Psoas muscle (tissue), 8 donors: Measurements from ENCODE around the gene RB1. TPM values are rescaled to one million over a fixed set of nuclear protein-coding genes. Genes with fewer than 3 reads are reported as not detected.
A peak's percentile ranks its signal among the peaks of the same experiment; 100 is the strongest.
"Not testable (repeated sequence)": the region's sequence is repeated elsewhere in the genome, so short reads cannot be mapped to it uniquely, and the experiment has no call there.

Experiments used
- ATAC-seq, 4 donors: fragments of 200-7000 bp; cut with Tn5 transposase; one replicate each; pipeline ENCODE4 v1.9.1; 2020; ENCODE audit warnings: moderate library complexity in 3 of 4, mild to moderate bottlenecking in 2 of 4
- DNase-seq, 2 donors: peaks; one replicate each; pipeline ENCODE4 v3.0.0-alpha.2; 2020
- H3K27ac ChIP-seq: fragments of 200-600 bp; one replicate; pipeline ENCODE4 v1.8.0; 2022
- H3K27me3 ChIP-seq, 3 donors: fragments of 200-600 bp in 1 of 3; one replicate each; pipeline versions ENCODE4 v1.6.1 to v1.8.0; 2013 to 2022; ENCODE audit warnings: low read length in 2 of 3, mild to moderate bottlenecking in 2 of 3, moderate library complexity in 1 of 3; ENCODE audit not compliant: insufficient read depth in 3 of 3
- H3K36me3 ChIP-seq, 2 donors: fragments of 200-600 bp in 1 of 2; one replicate each; pipeline versions ENCODE4 v1.6.1 to v1.8.0; 2013 to 2022; ENCODE audit warnings: low read depth in 1 of 2, mild to moderate bottlenecking in 1 of 2, moderate library complexity in 1 of 2; ENCODE audit not compliant: insufficient read depth in 1 of 2
- H3K4me1 ChIP-seq: fragments of 200-600 bp; one replicate; pipeline ENCODE4 v1.8.0; 2022
- H3K4me3 ChIP-seq: fragments of 200-600 bp; one replicate; pipeline ENCODE4 v1.8.0; 2022; ENCODE audit warnings: mild to moderate bottlenecking
- H3K9me3 ChIP-seq: fragments of 200-600 bp; one replicate; pipeline ENCODE4 v1.8.0; 2022
- CTCF ChIP-seq: fragments of 200-600 bp; IDR thresholded peaks from one replicate; pipeline ENCODE4 v1.8.0; 2022; ENCODE audit warnings: antibody characterized with exemption
- WGBS, 3 donors: extraction: QIAGEN DNeasy Blood & Tissue Kit; methylation state at CpG; one replicate each; pipeline versions ENCODE4 v1.1.6 to v1.1.7; 2013; 5-methylcytosine and 5-hydroxymethylcytosine counted together
- intact Hi-C, 2 donors: fragments of 100-400 bp; cut with DNase I; formaldehyde crosslinking; loops; one replicate each; pipeline versions ENCODE4 v1.11.0 to v1.14.2; 2022
- polyA plus RNA-seq, 3 donors: library from polyadenylated mRNA; stranded (reverse); fragments of 200-250 nt; gene quantifications; one replicate each; pipeline ENCODE4 v1.2.3, GENCODE V29; 2013
- total RNA-seq, 4 donors: library from RNA; stranded (reverse); fragmentation: NEBNext Ultra II Directional in 2 of 4; extraction: Animal tissue kit (Norgen Biotek cat#: 25700) in 2 of 4; gene quantifications; one replicate each; pipeline versions ENCODE4 v1.2.1 to v1.2.4, GENCODE V29; 2021 to 2023
- donor health status: healthy with polysubstance abuse.
- donor health status: DM: no; HTN: no; CAD: no; lungs with moderate emphysema.
- donor health status: Bipolar disorder and iron deficiency.
- donor health status: healthy.
- donor health status: DM: yes; HTN: yes; CAD: no.
- donor health status: DM: no; HTN: no; CAD: no.
- donor health status: DM: no; HTN: no; CAD: no.
- donor health status: DM: yes; HTN: yes; CAD: no.

The RB1 gene
- total and polyA plus RNA-seq, 7 donors = 16.6 to 35.6 (median 28.0) TPM

- peak in 1 of 2 donors; percentile 28 for DNase-seq
- Histone ChIP-seq H3K27ac (peak within 1 kb of the TSS; percentile 56), H3K4me3 (peak within 1 kb of the TSS; percentile 60), H3K9me3 (no peaks in the 10 kb centered on the region), H3K27me3 (no peaks in the 10 kb centered on the region), H3K36me3 (no peaks in the 10 kb centered on the region), H3K4me1 (no peaks in the 10 kb centered on the region)
- TF ChIP-seq CTCF = no peak
- intact Hi-C loops = loop anchor here in 1 of 2 donors (5.0 kb wide), 1 partner anchor 169 kb away; no protein-coding TSS in a partner anchor
- ATAC-seq = peak in 3 of 4 donors; percentile 37 to 67 (median 48)
- 41 to 44% (median 44%) methylated on average over 4 of the region's 4 CpGs for WGBS, 3 donors
Measured at GRCh38 chr13:48412881-48413351, 109.4 kb downstream of the RB1 start, which contains the start of gene LPAR6. LPAR6 (minus strand) TSS chr13:48413113; CDS start chr13:48412423, 690 bp downstream.

GRCh38 chr13:48414501-48414900 lies 111.0 kb downstream of the RB1 start:
- Histone ChIP-seq H3K36me3 (no peaks in the 10 kb centered on the region), H3K4me3 (no peak overlapping the region), H3K9me3 (no peaks in the 10 kb centered on the region), H3K4me1 (no peaks in the 10 kb centered on the region), H3K27ac (no peak overlapping the region), H3K27me3 (no peaks in the 10 kb centered on the region)
- DNase-seq (no peak), ATAC-seq (no peak)
- intact Hi-C loops = loop anchor here in 1 of 2 donors (5.0 kb wide), 1 partner anchor 168 kb away; no protein-coding TSS in a partner anchor
- no peak for TF ChIP-seq CTCF

DNA sequence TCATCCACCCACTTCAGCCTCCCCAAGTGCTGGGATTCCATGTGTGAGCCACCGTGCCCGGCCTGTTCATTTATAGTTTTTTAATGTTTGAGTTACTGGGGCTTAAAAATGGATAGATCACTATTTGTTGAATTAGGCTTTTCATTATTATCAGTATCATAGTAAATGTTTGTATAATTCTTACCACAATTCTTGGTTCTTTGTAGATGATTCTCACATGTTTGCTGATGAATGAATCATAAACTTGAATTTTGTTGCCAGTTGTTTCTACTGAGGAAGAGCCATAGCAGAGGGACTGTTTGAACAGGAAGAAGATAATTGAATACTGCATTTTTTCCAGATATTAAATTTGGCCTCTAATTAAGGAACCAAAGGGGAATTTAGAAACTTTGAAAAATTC lies 112.0 kb downstream of the RB1 start:
- ATAC-seq (no peak), DNase-seq (no peak)
- no peaks in the 10 kb centered on the region for H3K4me1 ChIP-seq
- no peaks in the 10 kb centered on the region for H3K27me3 ChIP-seq
- intact Hi-C loops = no loop called here
- H3K27ac ChIP-seq = no peak overlapping the region
- H3K9me3 ChIP-seq = peaks cover under 1% of the 10 kb centered on the region
- H3K4me3 ChIP-seq = no peak overlapping the region
- TF ChIP-seq CTCF = no peak
- no peaks in the 10 kb centered on the region for H3K36me3 ChIP-seq
- WGBS, 3 donors = 94 to 98% (median 97%) methylated on average over 2 of the region's 2 CpGs

DNA sequence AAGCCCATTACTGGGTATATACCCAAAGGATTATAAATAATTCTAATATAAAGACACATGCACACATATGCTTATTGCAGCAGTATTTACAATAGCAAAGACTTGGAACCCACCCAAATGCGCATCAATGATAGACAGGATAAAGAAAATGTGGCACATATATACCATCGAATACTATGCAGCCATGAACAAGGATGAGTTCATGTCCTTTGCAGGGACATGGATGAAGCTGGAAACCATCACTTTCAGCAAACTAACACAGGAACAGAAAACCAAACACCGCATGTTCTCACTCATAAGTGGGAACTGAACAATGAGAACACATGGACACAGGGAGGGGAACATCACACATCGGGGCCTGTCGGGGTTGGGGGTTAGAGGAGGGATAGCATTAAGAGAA lies 118.5 kb downstream of the RB1 start:
- ATAC-seq, H3K4me1 ChIP-seq, DNase-seq, H3K27ac ChIP-seq, H3K4me3 ChIP-seq, H3K36me3 ChIP-seq, H3K27me3 ChIP-seq, H3K9me3 ChIP-seq, intact Hi-C loops: not testable (repeated sequence)
- 97 to 98% (median 98%) methylated on average over 5 of the region's 5 CpGs for WGBS, 3 donors

GRCh38 chr13:48424212-48424611 lies 120.7 kb downstream of the RB1 start:
- DNase-seq = no peak
- Histone ChIP-seq H3K4me1 (no peaks in the 10 kb centered on the region), H3K27me3 (no peaks in the 10 kb centered on the region), H3K9me3 (peaks cover 9% of the 10 kb centered on the region), H3K4me3 (no peak overlapping the region), H3K36me3 (no peaks in the 10 kb centered on the region), H3K27ac (no peak overlapping the region)
- WGBS, 3 donors = 94 to 95% (median 94%) methylated on average over 3 of the region's 3 CpGs
- no peak for ATAC-seq
- no peak for TF ChIP-seq CTCF
- intact Hi-C loops = no loop called here
